K562 (cell line): ENCODE data around the gene PPM1D. TPM values are rescaled to one million over a fixed set of nuclear protein-coding genes. Genes with fewer than 3 reads are reported as not detected.
A peak's percentile ranks its signal among the peaks of the same experiment; 100 is the strongest.
"Not testable (repeated sequence)": the region's sequence is repeated elsewhere in the genome, so short reads cannot be mapped to it uniquely, and the experiment has no call there.

Source experiments
- ATAC-seq: fragments of 200-7000 bp; cut with Tn5 transposase; 3 replicates; pipeline ENCODE4 v1.9.1; 2020; ENCODE audit warnings: moderate library complexity
- BruUV-seq: library from RNA; stranded (reverse); fragments of 400-500 nt; replicated peaks from 2 replicates; lab custom pipeline; 2021; lab: Mats Ljungman, UMichigan
- CTCF ChIA-PET: fragments of 300-600 bp; formaldehyde crosslinking; extraction: SDS; loops from one replicate; lab custom pipeline; 2021; ENCODE audit warnings: low intra/inter-chr PET ratio; lab: Yijun Ruan, JAX
- POLR2A ChIA-PET: fragments of 300-600, 350-650 bp; sonication (Branson Sonifier 250); formaldehyde crosslinking; extraction: SDS; loops from one replicate; lab custom pipeline; 2021; ENCODE audit warnings: antibody characterized with exemption, inconsistent platforms; lab: Yijun Ruan, JAX
- DNase-seq, 4 experiments: peaks; one replicate each; pipeline versions ENCODE4 v3.0.0 to v3.0.0-alpha.2; 2011 to 2018; ENCODE audit warnings: low spot score in 3 of 4, mixed read lengths in 3 of 4; ENCODE audit errors: extremely low read depth in 1 of 4
- FAIRE-seq: peaks from 2 replicates; lab custom pipeline; 2011; peaks lifted over from hg19 to GRCh38; lab: Jason Lieb, UNC
- H2AFZ ChIP-seq: 2 replicates; pipeline ENCODE4 v1.6.0; 2011; ENCODE audit warnings: low read depth, low read length, control low read depth, inconsistent platforms
- H3K27ac ChIP-seq: fragments of 200-600 bp; 3 replicates; pipeline ENCODE4 v1.8.0; 2011; ENCODE audit warnings: low read depth, mild to moderate bottlenecking, control low read depth, inconsistent platforms, low read length, moderate library complexity, mixed read lengths; ENCODE audit errors: extremely low read depth
- H3K27me3 ChIP-seq, 2 experiments: fragments of 300-600 bp in 1 of 2; 2 replicates in 1 of 2; 3 replicates in 1 of 2; pipeline versions ENCODE4 v1.6.0 to v1.8.0; 2011; ENCODE audit warnings: inconsistent platforms in 2 of 2, low read length in 2 of 2, mild to moderate bottlenecking in 1 of 2, mixed read lengths in 1 of 2, moderate library complexity in 1 of 2; ENCODE audit not compliant: control insufficient read depth in 2 of 2, insufficient read depth in 2 of 2
- H3K36me3 ChIP-seq: fragments of 300-600 bp; 3 replicates; pipeline ENCODE4 v1.8.0; 2011; ENCODE audit warnings: mild to moderate bottlenecking, low read length, inconsistent platforms; ENCODE audit not compliant: control insufficient read depth, insufficient read depth
- H3K4me1 ChIP-seq, 2 experiments: fragments of 200-600 bp in 1 of 2; replicated peaks in 1 of 2; 2 replicates in 1 of 2; 3 replicates in 1 of 2; pipeline versions ENCODE4 v1.5.1 to v1.8.0; 2011; ENCODE audit warnings: inconsistent platforms in 2 of 2, low read length in 2 of 2, mild to moderate bottlenecking in 1 of 2, mixed read lengths in 1 of 2, moderate library complexity in 1 of 2; ENCODE audit not compliant: control insufficient read depth in 2 of 2, insufficient read depth in 2 of 2
- H3K4me2 ChIP-seq: 2 replicates; pipeline ENCODE4 v1.6.1; 2011; ENCODE audit warnings: low read length, control low read depth, inconsistent platforms, mixed read lengths; ENCODE audit not compliant: insufficient read depth
- H3K4me3 ChIP-seq: fragments of 200-600 bp; sonication (generic), shearing (Covaris generic); 2 replicates; pipeline ENCODE4 v1.5.1; 2016; ENCODE audit warnings: control low read depth, inconsistent platforms
- H3K79me2 ChIP-seq: fragments of 200-600 bp; 3 replicates; pipeline ENCODE4 v1.8.0; 2011; ENCODE audit warnings: low read length, inconsistent platforms; ENCODE audit not compliant: control insufficient read depth, insufficient read depth
- H3K9ac ChIP-seq, 2 experiments: 2 replicates each; pipeline versions ENCODE4 v1.6.0 to v1.6.1; 2011; ENCODE audit warnings: low read depth in 2 of 2, low read length in 2 of 2, control low read depth in 1 of 2, inconsistent platforms in 1 of 2, mild to moderate bottlenecking in 1 of 2, mixed read lengths in 1 of 2; ENCODE audit not compliant: insufficient read depth in 1 of 2
- H3K9me1 ChIP-seq: one replicate; pipeline ENCODE4 v1.6.0; 2011; ENCODE audit warnings: inconsistent platforms, mild to moderate bottlenecking, low read length, moderate library complexity; ENCODE audit not compliant: control insufficient read depth, insufficient read depth
- H3K9me3 ChIP-seq: replicated peaks from 2 replicates; pipeline ENCODE4 v1.5.1; 2011; ENCODE audit warnings: low read depth, low read length, inconsistent platforms; ENCODE audit not compliant: control insufficient read depth, insufficient read depth
- H4K20me1 ChIP-seq: replicated peaks from 2 replicates; pipeline ENCODE4 v1.6.1; 2011; ENCODE audit warnings: low read length, inconsistent platforms, mixed read lengths; ENCODE audit not compliant: control insufficient read depth, insufficient read depth
- EP300 ChIP-seq: IDR thresholded peaks from 2 replicates; pipeline ENCODE4 v1.6.1; 2012; ENCODE audit warnings: low read length, improper control_type of control experiment
- WGBS: fragments of 100-300 bp; shearing (Covaris generic); methylation state at CpG from one replicate; pipeline ENCODE4 v1.1.6; 2016; ENCODE audit warnings: low coverage, mixed read lengths; ENCODE audit not compliant: insufficient coverage; ENCODE audit errors: missing lambda C conversion rate; 5-methylcytosine and 5-hydroxymethylcytosine counted together
- in situ Hi-C: fragments of 300-500 bp; cut with MboI; formaldehyde crosslinking; loops from 4 replicates; pipeline ENCODE4 v1.15.0; 2018; ENCODE audit warnings: inconsistent platforms, mixed read lengths
- intact Hi-C: fragments of 100-400 bp; cut with micrococcal nuclease; formaldehyde crosslinking; loops from 2 replicates; pipeline ENCODE4 v1.14.2; 2022
- polyA plus RNA-seq, 8 experiments: library from polyadenylated mRNA; depleted of rRNA in 4 of 8; stranded (reverse) in 5 of 8; unstranded in 3 of 8; fragments of >200 nt; fragmentation: Nextera tagmentation in 2 of 8; fragmentation: Illumina TruSeq in 1 of 8; extraction: Ambion mirVana in 2 of 8; extraction: Trizol in 1 of 8; gene quantifications; 2 replicates each; pipeline versions ENCODE4 v1.2.1 to v1.2.3, GENCODE V29; 2011 to 2014; ENCODE audit warnings: inconsistent platforms in 1 of 8, missing spikeins in 1 of 8
- total RNA-seq, 7 experiments: library from RNA; depleted of rRNA in 6 of 7; stranded (reverse); fragments of >200 nt in 6 of 7; fragmentation: Illumina TruSeq in 2 of 7; extraction: Trizol in 2 of 7; gene quantifications; 2 replicates each; pipeline versions ENCODE4 v1.2.1 to v1.2.3, GENCODE V29; 2011 to 2021; ENCODE audit warnings: low replicate concordance in 1 of 7
- TF ChIP-seq, protein P1 (sequence below), 3 experiments: fragments of 200-800 bp in 1 of 3; fragments of 250-450 bp in 1 of 3; fragments of 450-650 bp in 1 of 3; sonication (Bioruptor Pico) in 1 of 3; sonication (Bioruptor generic) in 1 of 3; formaldehyde crosslinking in 1 of 3; IDR thresholded peaks; 2 replicates each; pipeline versions ENCODE4 v1.6.1 to v1.8.0; 2016 to 2022; ENCODE audit warnings: mild to moderate bottlenecking in 2 of 3, missing genetic modification characterization in 2 of 3, missing compliant biosample characterization in 1 of 3, moderate library complexity in 1 of 3

The PPM1D gene
- total and polyA plus RNA-seq, 9 of the 15 experiments (the other 6 are each of a cell fraction or from before 2014, with no cell fraction given) = 2.1 to 19.0 (median 7.8) TPM

DNA sequence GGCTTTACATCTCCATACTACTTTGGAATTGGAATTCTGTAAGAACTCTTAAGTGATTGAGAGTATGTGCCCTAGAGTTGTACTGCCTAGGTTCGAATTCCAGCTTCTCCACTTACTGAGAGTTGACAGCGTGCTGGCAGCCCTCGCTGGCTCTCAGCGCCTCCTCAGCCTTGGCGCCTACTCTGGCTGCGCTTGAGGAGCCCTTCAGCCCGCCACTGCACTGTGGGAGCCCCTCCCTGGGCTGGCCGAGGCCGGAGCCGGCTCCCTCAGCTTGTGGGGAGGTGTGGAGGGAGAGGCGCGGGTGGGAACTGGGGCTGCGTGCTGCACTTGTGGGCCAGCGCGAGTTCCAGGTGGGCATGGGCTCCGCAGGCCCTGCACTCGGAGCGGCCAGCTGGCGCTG lies 13.3 kb downstream of the PPM1D start (continued):
- TF ChIP-seq, protein P1, sequence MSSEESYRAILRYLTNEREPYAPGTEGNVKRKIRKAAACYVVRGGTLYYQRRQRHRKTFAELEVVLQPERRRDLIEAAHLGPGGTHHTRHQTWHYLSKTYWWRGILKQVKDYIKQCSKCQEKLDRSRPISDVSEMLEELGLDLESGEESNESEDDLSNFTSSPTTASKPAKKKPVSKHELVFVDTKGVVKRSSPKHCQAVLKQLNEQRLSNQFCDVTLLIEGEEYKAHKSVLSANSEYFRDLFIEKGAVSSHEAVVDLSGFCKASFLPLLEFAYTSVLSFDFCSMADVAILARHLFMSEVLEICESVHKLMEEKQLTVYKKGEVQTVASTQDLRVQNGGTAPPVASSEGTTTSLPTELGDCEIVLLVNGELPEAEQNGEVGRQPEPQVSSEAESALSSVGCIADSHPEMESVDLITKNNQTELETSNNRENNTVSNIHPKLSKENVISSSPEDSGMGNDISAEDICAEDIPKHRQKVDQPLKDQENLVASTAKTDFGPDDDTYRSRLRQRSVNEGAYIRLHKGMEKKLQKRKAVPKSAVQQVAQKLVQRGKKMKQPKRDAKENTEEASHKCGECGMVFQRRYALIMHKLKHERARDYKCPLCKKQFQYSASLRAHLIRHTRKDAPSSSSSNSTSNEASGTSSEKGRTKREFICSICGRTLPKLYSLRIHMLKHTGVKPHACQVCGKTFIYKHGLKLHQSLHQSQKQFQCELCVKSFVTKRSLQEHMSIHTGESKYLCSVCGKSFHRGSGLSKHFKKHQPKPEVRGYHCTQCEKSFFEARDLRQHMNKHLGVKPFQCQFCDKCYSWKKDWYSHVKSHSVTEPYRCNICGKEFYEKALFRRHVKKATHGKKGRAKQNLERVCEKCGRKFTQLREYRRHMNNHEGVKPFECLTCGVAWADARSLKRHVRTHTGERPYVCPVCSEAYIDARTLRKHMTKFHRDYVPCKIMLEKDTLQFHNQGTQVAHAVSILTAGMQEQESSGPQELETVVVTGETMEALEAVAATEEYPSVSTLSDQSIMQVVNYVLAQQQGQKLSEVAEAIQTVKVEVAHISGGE (CRISPR knock-in tag; IDR thresholded peaks at IDR 0.05) = peak in 1 of 3 experiments; percentile 94; a peak in 2 of 6 replicates
- TF ChIP-seq EP300 = no peak
- TF ChIP-seq, all 486 proteins: peak for 2

DNA sequence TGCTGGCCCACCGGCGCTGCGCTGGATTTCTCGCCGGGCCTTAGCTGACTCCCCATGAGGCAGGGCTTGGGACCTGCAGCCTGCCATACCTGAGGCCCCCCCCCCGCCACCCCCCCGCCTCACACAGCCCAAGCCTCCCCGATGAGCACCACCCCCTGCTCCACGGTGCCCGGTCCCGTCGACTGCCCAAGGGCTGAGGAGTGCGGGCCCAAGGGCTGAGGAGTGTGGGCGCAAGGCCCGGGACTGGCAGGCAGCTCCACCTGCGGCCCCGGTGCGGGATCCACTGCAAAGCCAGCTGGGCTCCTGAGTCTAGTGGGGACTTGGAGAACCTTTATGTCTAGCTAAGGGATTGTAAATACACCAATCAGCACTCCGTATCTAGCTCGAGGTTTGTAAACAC lies 13.8 kb downstream of the PPM1D start:
- H3K9ac ChIP-seq, H3K27ac ChIP-seq, H3K4me1 ChIP-seq, H2AFZ ChIP-seq, CTCF ChIA-PET, in situ Hi-C loops, H4K20me1 ChIP-seq, H3K4me2 ChIP-seq, H3K9me1 ChIP-seq, DNase-seq, H3K4me3 ChIP-seq, H3K27me3 ChIP-seq, BruUV-seq, ATAC-seq, intact Hi-C loops, H3K36me3 ChIP-seq, H3K9me3 ChIP-seq, FAIRE-seq: not testable (repeated sequence)
- peaks cover 63% of the 10 kb centered on the region for H3K79me2 ChIP-seq
- POLR2A ChIA-PET = interaction anchor here (1.5 to 3.0 kb wide), 2 partner anchors 10 to 12 kb away, joined by 6 to 19 read pairs; no protein-coding TSS in a partner anchor
- WGBS = 95% methylated on average over 11 of the region's 20 CpGs
